Keratinocyte (primary cell): ENCODE data around the gene SFT2D1. TPM values are rescaled to one million over a fixed set of nuclear protein-coding genes. Genes with fewer than 3 reads are reported as not detected.

Experiments used
- DNase-seq: peaks from one replicate; pipeline ENCODE4 v3.0.0-alpha.2; 2011; ENCODE audit warnings: low read depth, missing footprints, low spot score
- FAIRE-seq: peaks from 2 replicates; lab custom pipeline; 2011; peaks lifted over from hg19 to GRCh38; lab: Jason Lieb, UNC
- H2AFZ ChIP-seq: 2 replicates; pipeline ENCODE4 v1.6.0; 2012; ENCODE audit warnings: low read length, control low read depth, inconsistent platforms; ENCODE audit not compliant: control insufficient read depth
- H3K27ac ChIP-seq: 2 replicates; pipeline ENCODE4 v1.5.1; 2011; ENCODE audit warnings: low read length; ENCODE audit not compliant: control insufficient read depth, insufficient read depth
- H3K27me3 ChIP-seq: 3 replicates; pipeline ENCODE4 v1.6.0; 2011; ENCODE audit warnings: low read length; ENCODE audit not compliant: control insufficient read depth, insufficient read depth; ENCODE audit errors: extremely low read depth
- H3K36me3 ChIP-seq, 2 experiments: 2 replicates in 1 of 2; 3 replicates in 1 of 2; pipeline ENCODE4 v1.5.1; 2011; ENCODE audit warnings: low read length in 2 of 2, mild to moderate bottlenecking in 1 of 2; ENCODE audit not compliant: control insufficient read depth in 2 of 2, insufficient read depth in 2 of 2; ENCODE audit errors: extremely low read depth in 1 of 2
- H3K4me1 ChIP-seq: 3 replicates; pipeline ENCODE4 v1.5.1; 2011; ENCODE audit warnings: low read length; ENCODE audit not compliant: control insufficient read depth, insufficient read depth; ENCODE audit errors: extremely low read depth
- H3K4me2 ChIP-seq: 3 replicates; pipeline ENCODE4 v1.6.0; 2011; ENCODE audit warnings: low read depth, low read length; ENCODE audit not compliant: control insufficient read depth, insufficient read depth; ENCODE audit errors: extremely low read depth
- H3K4me3 ChIP-seq, 3 experiments: fragments of 200-600 bp in 1 of 3; sonication (generic) in 1 of 3; 2 replicates in 2 of 3; 3 replicates in 1 of 3; pipeline ENCODE4 v1.5.1; 2011 to 2016; ENCODE audit warnings: low read length in 3 of 3, mild to moderate bottlenecking in 3 of 3, control low read depth in 2 of 3, inconsistent platforms in 1 of 3, low read depth in 1 of 3, mixed read lengths in 1 of 3, mixed run types in 1 of 3, moderate library complexity in 1 of 3; ENCODE audit not compliant: control insufficient read depth in 2 of 3, insufficient read depth in 2 of 3; ENCODE audit errors: extremely low read depth in 1 of 3
- H3K79me2 ChIP-seq: 2 replicates; pipeline ENCODE4 v1.6.0; 2012; ENCODE audit warnings: low read length; ENCODE audit not compliant: control insufficient read depth, insufficient read depth
- H3K9ac ChIP-seq: 3 replicates; pipeline ENCODE4 v1.6.0; 2011; ENCODE audit warnings: low read length; ENCODE audit not compliant: control insufficient read depth, insufficient read depth; ENCODE audit errors: extremely low read depth
- H3K9me1 ChIP-seq: 3 replicates; pipeline ENCODE4 v1.6.0; 2011; ENCODE audit warnings: low read length; ENCODE audit not compliant: control insufficient read depth, insufficient read depth; ENCODE audit errors: extremely low read depth
- H3K9me3 ChIP-seq: 2 replicates; pipeline ENCODE4 v1.5.1; 2012; ENCODE audit warnings: low read depth, low read length; ENCODE audit not compliant: control insufficient read depth
- H4K20me1 ChIP-seq: 3 replicates; pipeline ENCODE4 v1.6.0; 2011; ENCODE audit warnings: low read length; ENCODE audit not compliant: control insufficient read depth, insufficient read depth; ENCODE audit errors: extremely low read depth
- EZH2 ChIP-seq: IDR thresholded peaks from one replicate; pipeline ENCODE4 v1.6.1; 2012; ENCODE audit warnings: inconsistent platforms, mild to moderate bottlenecking, low read length, moderate library complexity
- dilution Hi-C: fragments of 300-500 bp; cut with MboI; formaldehyde crosslinking; loops from one replicate; pipeline ENCODE4 v1.7.0; 2020; ENCODE audit warnings: low sequenced_read_pairs; ENCODE audit not compliant: extremely low pct_ligation_motif_present
- polyA plus RNA-seq, 5 experiments: library from polyadenylated mRNA; depleted of rRNA in 3 of 5; stranded (reverse) in 3 of 5; stranded (forward) in 1 of 5; unstranded in 1 of 5; fragments of >200 nt; gene quantifications; 1 replicate in 1 of 5; 2 replicates in 3 of 5; 3 replicates in 1 of 5; pipeline versions ENCODE4 v1.2.1 to v1.2.3, GENCODE V29; 2011 to 2012; ENCODE audit warnings: missing spikeins in 2 of 5, low read depth in 1 of 5, low replicate concordance in 1 of 5
- TF ChIP-seq, protein P1 (sequence below), 3 experiments: IDR thresholded peaks in 1 of 3; conservative IDR thresholded peaks in 1 of 3; optimal IDR thresholded peaks in 1 of 3; 2 replicates in 2 of 3; 3 replicates in 1 of 3; pipeline versions ENCODE3 to v1.5.1; 2011; ENCODE audit warnings: low read length in 3 of 3, mild to moderate bottlenecking in 3 of 3, moderate library complexity in 2 of 3, control low read depth in 1 of 3, inconsistent platforms in 1 of 3; ENCODE audit not compliant: insufficient read depth in 2 of 3; ENCODE audit errors: extremely low read depth in 1 of 3

SFT2D1 gene
- polyA plus RNA-seq, 1 donor (not counting 4 experiments of a cell fraction or from before 2014, with no cell fraction given) = 84.3 TPM

DNA sequence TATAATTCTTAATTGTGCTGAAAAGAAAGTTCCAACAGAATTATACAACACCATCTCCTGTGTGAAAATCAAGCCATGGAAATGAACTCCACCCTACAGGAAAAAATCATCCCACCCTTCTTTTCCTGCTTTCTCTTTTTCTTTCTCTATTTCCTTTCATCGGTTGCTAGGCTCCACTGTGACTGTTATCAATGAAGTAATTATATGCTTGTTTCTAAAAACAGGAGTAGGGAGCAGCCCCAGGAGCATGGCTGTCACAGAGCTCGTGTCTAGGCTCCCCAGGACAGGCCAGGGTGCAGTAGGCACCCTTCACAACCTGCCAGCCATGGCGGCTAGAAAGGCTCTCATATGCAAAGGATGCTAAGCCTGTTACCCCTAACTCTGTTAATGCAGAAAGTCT lies 27.4 kb upstream of the SFT2D1 start:
- Histone ChIP-seq H4K20me1 (no peaks in the 10 kb centered on the region), H3K4me1 (no peaks in the 10 kb centered on the region), H3K4me2 (no peak overlapping the region), H3K27me3 (no peaks in the 10 kb centered on the region), H2AFZ (no peak overlapping the region), H3K9me3 (no peaks in the 10 kb centered on the region), H3K27ac (no peak overlapping the region), H3K79me2 (no peaks in the 10 kb centered on the region), H3K36me3 (no peaks in the 10 kb centered on the region), H3K9me1 (no peaks in the 10 kb centered on the region), H3K9ac (no peak overlapping the region), H3K4me3 (no peak overlapping the region)
- dilution Hi-C loops = no loop called here
- no peak for TF ChIP-seq EZH2
- TF ChIP-seq, protein P1, sequence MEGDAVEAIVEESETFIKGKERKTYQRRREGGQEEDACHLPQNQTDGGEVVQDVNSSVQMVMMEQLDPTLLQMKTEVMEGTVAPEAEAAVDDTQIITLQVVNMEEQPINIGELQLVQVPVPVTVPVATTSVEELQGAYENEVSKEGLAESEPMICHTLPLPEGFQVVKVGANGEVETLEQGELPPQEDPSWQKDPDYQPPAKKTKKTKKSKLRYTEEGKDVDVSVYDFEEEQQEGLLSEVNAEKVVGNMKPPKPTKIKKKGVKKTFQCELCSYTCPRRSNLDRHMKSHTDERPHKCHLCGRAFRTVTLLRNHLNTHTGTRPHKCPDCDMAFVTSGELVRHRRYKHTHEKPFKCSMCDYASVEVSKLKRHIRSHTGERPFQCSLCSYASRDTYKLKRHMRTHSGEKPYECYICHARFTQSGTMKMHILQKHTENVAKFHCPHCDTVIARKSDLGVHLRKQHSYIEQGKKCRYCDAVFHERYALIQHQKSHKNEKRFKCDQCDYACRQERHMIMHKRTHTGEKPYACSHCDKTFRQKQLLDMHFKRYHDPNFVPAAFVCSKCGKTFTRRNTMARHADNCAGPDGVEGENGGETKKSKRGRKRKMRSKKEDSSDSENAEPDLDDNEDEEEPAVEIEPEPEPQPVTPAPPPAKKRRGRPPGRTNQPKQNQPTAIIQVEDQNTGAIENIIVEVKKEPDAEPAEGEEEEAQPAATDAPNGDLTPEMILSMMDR (optimal IDR thresholded peaks at IDR 0.05 in 1 of 3, IDR thresholded peaks at IDR 0.05 in 1 of 3, conservative IDR thresholded peaks at IDR 0.05 in 1 of 3; ENCODE audit: extremely low read depth in 1 of 3, insufficient read depth in 2 of 3, low read length in 3 of 3) = no peak
- FAIRE-seq (no peak), DNase-seq (no peak)

DNA sequence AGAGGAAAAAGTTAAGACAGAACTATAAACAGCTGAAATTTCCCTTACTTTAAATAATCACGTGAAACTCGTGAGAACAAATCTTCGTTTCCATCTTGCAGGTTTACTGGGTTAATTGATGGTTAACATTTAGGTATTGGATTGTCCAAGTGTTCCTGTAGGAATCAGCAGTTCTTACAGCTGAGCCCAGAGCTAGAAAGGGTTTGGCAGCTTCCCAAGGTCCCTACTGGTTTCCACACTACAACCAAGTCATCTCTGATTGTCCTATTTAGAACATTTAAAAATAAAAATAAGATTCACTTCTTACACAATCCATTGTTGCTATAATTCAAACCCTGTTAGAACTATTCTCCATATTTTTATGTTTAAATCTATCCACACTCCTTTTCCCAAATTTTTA lies 24.6 kb upstream of the SFT2D1 start:
- Histone ChIP-seq H3K9me1 (no peaks in the 10 kb centered on the region), H4K20me1 (no peaks in the 10 kb centered on the region), H3K27ac (no peak overlapping the region), H3K36me3 (peaks cover 0 to 2% of the 10 kb centered on the region in 2 experiments), H3K4me1 (no peaks in the 10 kb centered on the region), H3K27me3 (no peaks in the 10 kb centered on the region), H3K4me2 (no peak overlapping the region), H3K9ac (no peak overlapping the region), H3K4me3 (no peak overlapping the region), H2AFZ (no peak overlapping the region), H3K9me3 (no peaks in the 10 kb centered on the region), H3K79me2 (no peaks in the 10 kb centered on the region)
- dilution Hi-C loops = no loop called here
- DNase-seq (no peak), FAIRE-seq (no peak)
- TF ChIP-seq EZH2 = no peak
- TF ChIP-seq, protein P1 (optimal IDR thresholded peaks at IDR 0.05 in 1 of 3, IDR thresholded peaks at IDR 0.05 in 1 of 3, conservative IDR thresholded peaks at IDR 0.05 in 1 of 3; ENCODE audit: extremely low read depth in 1 of 3, insufficient read depth in 2 of 3, low read length in 3 of 3) = no peak
